C4-2B (cell line): ENCODE results near the gene GID8.

ENCODE experiments used
- H3K27ac ChIP-seq: fragments of 450-650 bp; 2 replicates; pipeline ENCODE4 v1.5.1; 2017
- CTCF ChIP-seq: fragments of 450-650 bp; conservative IDR thresholded peaks from 2 replicates; pipeline ENCODE4 v1.5.1; 2017; ENCODE audit warnings: mild to moderate bottlenecking
- ZFX ChIP-seq: fragments of 450-650 bp; IDR thresholded peaks from 2 replicates; pipeline ENCODE4 v1.6.1; 2017

GID8 gene

GRCh38 chr20:62976886-62977285 is 38.9 kb downstream of the GID8 start:
- H3K27ac ChIP-seq, result no peak overlapping the region
- TF ChIP-seq ZFX, result no peak
- TF ChIP-seq CTCF, result no peak

GRCh38 chr20:62977613-62978560 is 39.9 kb downstream of the GID8 start:
- TF ChIP-seq CTCF (no peak), ZFX (no peak)
- H3K27ac ChIP-seq, result no peak overlapping the region

- TF ChIP-seq CTCF (no peak), ZFX (no peak)
- H3K27ac ChIP-seq, result no peak overlapping the region
These were observed 40.6 kb downstream of the GID8 start for GRCh38 chr20:62978561-62978943.

- H3K27ac ChIP-seq, result no peak overlapping the region
- TF ChIP-seq CTCF, result no peak
- TF ChIP-seq ZFX, result no peak
These were observed 41.4 kb downstream of the GID8 start for GRCh38 chr20:62979310-62979709.

GRCh38 chr20:62979876-62980373 is 42.0 kb downstream of the GID8 start:
- TF ChIP-seq ZFX (no peak), CTCF (no peak)
- no peak overlapping the region for H3K27ac ChIP-seq

- no peak overlapping the region for H3K27ac ChIP-seq
- no peak for TF ChIP-seq ZFX
- TF ChIP-seq CTCF, result no peak
These were observed 42.5 kb downstream of the GID8 start for GRCh38 chr20:62980380-62980960.

- no peak for TF ChIP-seq CTCF
- no peak overlapping the region for H3K27ac ChIP-seq
These were observed 43.0 kb downstream of the GID8 start for GRCh38 chr20:62980970-62981369.
